ENCODE results near the gene RBKS. TPM values are rescaled to one million over a fixed set of nuclear protein-coding genes. Genes with fewer than 3 reads are reported as not detected.

RBKS gene
- total and polyA plus RNA-seq, 2 donors: 1.3 to 1.7 TPM

DNA sequence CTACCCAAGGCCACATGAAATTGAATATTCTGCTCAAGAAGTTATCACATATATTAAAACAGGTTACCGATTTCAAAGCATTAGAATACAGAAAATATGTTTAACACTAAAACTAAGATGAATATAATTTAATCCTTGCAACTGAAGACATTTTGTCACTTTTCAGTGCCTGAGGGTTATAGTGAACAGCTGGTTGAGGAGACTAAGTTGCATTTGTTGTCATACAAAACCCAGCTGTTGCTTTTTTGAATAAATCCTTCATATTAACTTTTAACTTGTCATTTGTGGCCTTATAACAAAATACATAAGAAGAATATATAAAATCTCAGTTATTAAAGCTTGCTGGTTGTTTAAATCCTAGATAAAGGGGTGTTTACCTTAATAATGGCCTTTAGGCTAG is 37.5 kb downstream of the RBKS start:
- H3K4me3 ChIP-seq (ENCODE audit: low read depth, low read length): no peak overlapping the region
- no peaks in the 10 kb centered on the region for H3K36me3 ChIP-seq (ENCODE audit: insufficient read depth)
- H3K27ac ChIP-seq (ENCODE audit: low read depth): no peak overlapping the region
- no peaks in the 10 kb centered on the region for H3K4me1 ChIP-seq (ENCODE audit: insufficient read depth)
- no peak for DNase-seq (ENCODE audit: extremely low spot score)
- WGBS: 75% methylated on average over 1 of the region's 1 CpG

DNA sequence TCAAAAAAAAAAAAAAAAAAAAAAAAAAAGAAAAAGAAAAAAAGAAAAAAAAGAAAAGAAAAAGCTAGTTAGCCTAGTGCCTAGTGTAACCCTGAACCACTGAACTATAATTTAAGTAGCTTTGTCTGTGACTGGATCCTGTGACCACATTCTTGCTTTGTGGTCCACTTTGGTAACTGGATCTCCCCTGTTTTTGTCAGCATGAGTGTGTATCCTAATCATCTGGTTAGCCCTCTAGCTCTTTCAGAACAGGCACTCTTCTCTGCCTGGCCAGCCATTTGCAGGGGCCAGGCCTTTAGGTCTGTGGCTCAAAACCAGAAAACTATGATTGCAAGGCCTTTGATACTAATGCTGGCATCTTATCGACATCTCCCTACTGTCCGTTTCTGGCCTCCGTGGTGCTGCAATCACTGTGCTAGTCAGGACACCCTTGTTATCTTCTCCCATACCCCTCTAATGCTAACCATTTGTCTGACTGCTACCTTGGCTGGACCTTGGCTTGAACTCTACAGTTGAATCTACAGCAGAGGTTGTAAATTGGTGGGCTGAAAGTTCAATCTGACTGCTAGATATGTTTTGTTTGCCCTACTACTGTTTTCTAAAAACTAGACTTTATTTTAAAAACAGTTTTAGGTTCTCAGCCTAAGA is 40.5 kb downstream of the RBKS start:
- 91% methylated on average over 3 of the region's 3 CpGs for WGBS
- no peaks in the 10 kb centered on the region for H3K4me1 ChIP-seq (ENCODE audit: insufficient read depth)
- no peaks in the 10 kb centered on the region for H3K36me3 ChIP-seq (ENCODE audit: insufficient read depth)
- DNase-seq (ENCODE audit: extremely low spot score): no peak
- no peak overlapping the region for H3K27ac ChIP-seq (ENCODE audit: low read depth)
- H3K4me3 ChIP-seq (ENCODE audit: low read depth, low read length): no peak overlapping the region

DNA sequence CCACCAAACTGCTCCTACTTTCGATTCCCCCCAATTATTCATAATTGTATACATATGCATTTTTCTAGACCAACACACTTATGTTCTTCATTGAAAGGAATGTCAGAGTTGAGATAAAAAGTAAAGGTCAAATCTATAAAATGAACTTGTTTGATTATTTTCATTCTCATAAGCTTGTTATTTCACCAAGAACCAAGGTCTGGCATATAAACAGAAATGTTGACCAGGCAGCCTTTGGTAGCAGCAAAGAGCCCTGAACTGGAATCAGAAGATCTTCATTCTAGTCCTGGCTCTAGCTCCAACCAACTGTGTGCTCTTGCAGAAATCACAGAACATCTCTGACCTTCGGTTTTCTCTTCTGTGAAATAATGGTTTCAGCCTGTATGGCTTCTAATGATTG is 42.9 kb downstream of the RBKS start:
- Histone ChIP-seq H3K27ac (ENCODE audit: low read depth) (no peak overlapping the region), H3K4me1 (ENCODE audit: insufficient read depth) (no peaks in the 10 kb centered on the region), H3K36me3 (ENCODE audit: insufficient read depth) (no peaks in the 10 kb centered on the region), H3K4me3 (ENCODE audit: low read depth, low read length) (no peak overlapping the region)
- 81% methylated on average over 2 of the region's 2 CpGs for WGBS
- no peak for DNase-seq (ENCODE audit: extremely low spot score)

DNA sequence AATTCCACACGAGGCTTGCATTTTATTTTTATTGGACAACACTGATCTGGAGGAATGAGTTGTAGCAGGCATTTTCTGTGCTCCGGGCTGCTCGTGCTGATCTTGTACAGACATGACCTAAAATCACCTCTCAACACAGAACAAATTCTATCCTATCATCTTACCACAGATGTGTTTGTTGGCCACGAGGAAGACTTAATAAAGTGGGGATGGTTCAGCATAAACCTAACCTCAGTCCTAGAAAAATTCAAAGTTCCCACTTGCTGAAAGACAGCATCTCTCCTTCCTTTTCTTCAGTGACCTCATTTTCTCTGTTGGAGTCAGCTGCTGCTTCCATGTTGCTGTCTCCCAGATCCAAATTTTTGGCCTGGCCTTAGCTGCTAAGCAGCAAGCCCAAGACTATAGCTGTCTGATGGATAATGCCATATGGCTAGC is 45.3 kb downstream of the RBKS start:
- H3K27ac ChIP-seq (ENCODE audit: low read depth): no peak overlapping the region
- H3K4me3 ChIP-seq (ENCODE audit: low read depth, low read length): no peak overlapping the region
- WGBS: 34% methylated on average over 4 of the region's 4 CpGs

DNA sequence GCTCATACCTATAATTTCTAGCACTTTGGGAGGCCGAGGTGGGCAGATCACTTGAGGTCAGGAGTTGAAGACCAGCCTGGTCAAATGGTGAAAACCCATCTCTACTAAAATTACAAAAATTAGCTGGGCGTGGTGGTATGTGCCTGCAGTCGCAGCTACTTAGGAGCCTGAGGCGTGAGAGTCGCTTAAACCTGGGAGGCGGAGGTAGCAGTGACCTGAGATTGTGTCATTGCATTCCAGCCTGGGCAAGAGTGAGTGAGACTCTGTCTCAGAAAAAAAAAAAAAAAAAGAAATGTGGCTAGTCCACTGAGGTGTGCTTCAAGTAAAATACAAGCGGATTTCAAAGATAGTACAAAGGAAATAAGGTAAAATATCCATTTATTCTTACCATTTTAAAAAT is 46.2 kb downstream of the RBKS start:
- Histone ChIP-seq H3K27ac (ENCODE audit: low read depth) (no peak overlapping the region), H3K4me1 (ENCODE audit: insufficient read depth) (no peaks in the 10 kb centered on the region), H3K4me3 (ENCODE audit: low read depth, low read length) (no peak overlapping the region), H3K36me3 (ENCODE audit: insufficient read depth) (no peaks in the 10 kb centered on the region)
- no peak for DNase-seq (ENCODE audit: extremely low spot score)
- 97% methylated on average over 7 of the region's 7 CpGs for WGBS

More for the DNA sequence above, 45.3 kb downstream of the RBKS start:
- DNase-seq (ENCODE audit: extremely low spot score): no peak
- Histone ChIP-seq H3K36me3 (ENCODE audit: insufficient read depth) (no peaks in the 10 kb centered on the region), H3K4me1 (ENCODE audit: insufficient read depth) (no peaks in the 10 kb centered on the region)

DNA sequence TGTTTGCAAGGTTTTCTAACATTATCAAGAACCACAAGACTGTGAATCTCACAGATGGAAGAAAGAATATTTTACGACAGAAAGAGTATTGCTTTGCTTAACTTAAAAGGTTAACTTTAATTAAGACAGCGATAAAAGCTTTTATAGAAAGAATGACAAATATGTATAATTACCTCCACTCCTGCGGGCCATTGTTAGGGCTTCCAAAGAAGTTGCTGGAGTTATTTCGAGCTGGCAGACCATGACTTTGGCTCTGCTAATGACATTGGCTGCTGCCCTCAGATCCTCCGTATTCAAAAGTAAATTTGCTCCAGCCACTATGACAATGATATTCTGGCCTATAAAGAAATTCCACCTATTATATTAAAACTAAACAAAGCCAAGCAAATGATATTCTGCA is 47.3 kb downstream of the RBKS start:
- no peaks in the 10 kb centered on the region for H3K36me3 ChIP-seq (ENCODE audit: insufficient read depth)
- H3K27ac ChIP-seq (ENCODE audit: low read depth): no peak overlapping the region
- WGBS: 86% methylated on average over 5 of the region's 5 CpGs
- H3K4me1 ChIP-seq (ENCODE audit: insufficient read depth): no peaks in the 10 kb centered on the region
- DNase-seq (ENCODE audit: extremely low spot score): no peak
- H3K4me3 ChIP-seq (ENCODE audit: low read depth, low read length): no peak overlapping the region

DNA sequence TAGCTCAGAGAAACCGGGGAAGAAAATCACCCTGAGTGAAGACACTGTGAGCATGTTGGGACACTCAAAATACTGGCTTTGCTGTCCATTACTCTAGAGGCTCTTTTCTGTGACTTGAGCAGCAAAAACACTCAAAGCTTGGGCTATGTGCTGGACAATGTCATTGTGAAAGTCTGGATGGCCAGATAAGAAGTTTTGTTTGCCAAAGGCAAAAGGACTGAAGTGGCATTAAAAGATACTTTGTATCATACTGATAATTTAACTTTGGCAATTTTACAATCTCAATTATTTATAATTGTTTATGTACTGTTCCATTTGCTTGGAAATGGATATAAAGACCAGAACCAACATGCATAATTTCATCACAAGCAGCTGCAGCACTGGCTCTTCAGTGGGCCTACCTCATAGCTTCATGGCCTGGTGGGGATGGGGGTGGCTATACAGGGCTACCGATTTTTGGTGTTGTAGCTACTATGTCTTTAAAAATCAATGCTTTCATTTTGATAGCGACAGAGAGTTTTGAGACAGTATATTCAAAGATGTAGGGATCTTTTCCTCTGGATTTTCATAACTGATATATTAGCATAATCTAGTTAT is 51.1 kb downstream of the RBKS start:
- Histone ChIP-seq H3K36me3 (ENCODE audit: insufficient read depth) (no peaks in the 10 kb centered on the region), H3K4me1 (ENCODE audit: insufficient read depth) (no peaks in the 10 kb centered on the region), H3K27ac (ENCODE audit: low read depth) (no peak overlapping the region), H3K4me3 (ENCODE audit: low read depth, low read length) (no peak overlapping the region)
- DNase-seq (ENCODE audit: extremely low spot score): no peak
- 59% methylated on average over 3 of the region's 3 CpGs for WGBS

DNA sequence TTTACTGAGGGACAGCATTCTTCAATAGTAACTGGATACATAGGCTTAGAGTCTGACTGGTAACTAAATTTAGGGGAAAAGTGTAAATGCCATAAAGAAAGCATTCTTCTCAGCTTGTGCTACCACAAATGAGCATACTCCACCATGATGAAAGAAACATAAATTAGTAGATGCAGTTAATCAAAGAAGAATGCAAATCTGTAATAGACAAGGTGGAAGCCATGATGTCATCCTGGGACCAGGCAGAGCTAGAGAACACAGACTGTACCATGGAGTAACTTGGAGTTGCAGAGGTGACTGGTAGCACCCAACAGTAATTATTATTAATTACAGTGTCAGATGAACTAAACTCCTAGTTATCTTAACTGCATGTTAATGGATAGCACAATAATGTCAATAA is 51.7 kb downstream of the RBKS start:
- H3K27ac ChIP-seq (ENCODE audit: low read depth): no peak overlapping the region

DNA sequence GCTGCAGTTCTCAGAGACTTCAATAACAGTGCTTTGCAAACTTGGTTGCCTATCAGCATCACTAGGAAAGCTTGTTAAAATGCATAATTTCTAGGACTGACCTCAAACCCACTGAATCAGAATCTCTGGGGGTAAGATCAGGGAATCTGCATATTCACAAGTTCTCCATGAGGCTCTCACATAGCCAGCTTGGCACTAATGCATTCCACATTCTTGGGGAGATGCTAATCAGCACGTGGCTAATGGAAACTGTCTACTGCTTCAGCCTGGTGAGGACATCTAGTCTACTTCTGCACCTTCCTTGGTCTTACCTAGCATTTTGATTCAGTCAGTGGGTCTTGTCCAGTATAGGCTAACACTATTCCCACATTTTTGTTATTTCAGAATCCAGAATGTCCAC is 56.3 kb downstream of the RBKS start:
- 57% methylated on average over 1 of the region's 1 CpG for WGBS

More for the DNA sequence above, 51.7 kb downstream of the RBKS start:
- no peaks in the 10 kb centered on the region for H3K36me3 ChIP-seq (ENCODE audit: insufficient read depth)
- DNase-seq (ENCODE audit: extremely low spot score): no peak
- no peak overlapping the region for H3K4me3 ChIP-seq (ENCODE audit: low read depth, low read length)
- no peaks in the 10 kb centered on the region for H3K4me1 ChIP-seq (ENCODE audit: insufficient read depth)

DNA sequence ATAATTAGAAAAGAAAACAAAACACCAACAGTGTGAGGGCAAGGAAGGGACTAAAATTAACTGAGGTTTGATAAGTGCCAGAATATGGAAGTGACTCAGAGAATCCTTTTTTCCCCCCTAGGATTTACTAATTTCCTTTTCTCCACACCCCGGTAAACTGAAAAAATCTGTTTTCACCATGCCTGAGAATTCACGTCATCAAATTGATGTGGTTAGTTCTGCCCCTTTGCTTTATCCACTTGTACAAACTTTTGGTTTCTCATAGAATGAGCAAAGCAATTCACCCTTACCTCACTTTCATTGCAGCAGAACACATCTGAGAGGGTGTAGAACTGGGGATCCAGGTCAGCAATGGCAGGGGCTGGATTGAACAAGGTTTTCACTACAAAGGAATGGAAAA is 57.8 kb downstream of the RBKS start:
- no peak overlapping the region for H3K4me3 ChIP-seq (ENCODE audit: low read depth, low read length)
- no peak for DNase-seq (ENCODE audit: extremely low spot score)
- no peak overlapping the region for H3K27ac ChIP-seq (ENCODE audit: low read depth)
- H3K4me1 ChIP-seq (ENCODE audit: insufficient read depth): no peaks in the 10 kb centered on the region
- no peaks in the 10 kb centered on the region for H3K36me3 ChIP-seq (ENCODE audit: insufficient read depth)
- WGBS: 74% methylated on average over 2 of the region's 2 CpGs

More for the DNA sequence above, 56.3 kb downstream of the RBKS start:
- H3K4me1 ChIP-seq (ENCODE audit: insufficient read depth): no peaks in the 10 kb centered on the region
- no peak for DNase-seq (ENCODE audit: extremely low spot score)
- no peak overlapping the region for H3K27ac ChIP-seq (ENCODE audit: low read depth)
- H3K4me3 ChIP-seq (ENCODE audit: low read depth, low read length): no peak overlapping the region
- H3K36me3 ChIP-seq (ENCODE audit: insufficient read depth): no peaks in the 10 kb centered on the region

DNA sequence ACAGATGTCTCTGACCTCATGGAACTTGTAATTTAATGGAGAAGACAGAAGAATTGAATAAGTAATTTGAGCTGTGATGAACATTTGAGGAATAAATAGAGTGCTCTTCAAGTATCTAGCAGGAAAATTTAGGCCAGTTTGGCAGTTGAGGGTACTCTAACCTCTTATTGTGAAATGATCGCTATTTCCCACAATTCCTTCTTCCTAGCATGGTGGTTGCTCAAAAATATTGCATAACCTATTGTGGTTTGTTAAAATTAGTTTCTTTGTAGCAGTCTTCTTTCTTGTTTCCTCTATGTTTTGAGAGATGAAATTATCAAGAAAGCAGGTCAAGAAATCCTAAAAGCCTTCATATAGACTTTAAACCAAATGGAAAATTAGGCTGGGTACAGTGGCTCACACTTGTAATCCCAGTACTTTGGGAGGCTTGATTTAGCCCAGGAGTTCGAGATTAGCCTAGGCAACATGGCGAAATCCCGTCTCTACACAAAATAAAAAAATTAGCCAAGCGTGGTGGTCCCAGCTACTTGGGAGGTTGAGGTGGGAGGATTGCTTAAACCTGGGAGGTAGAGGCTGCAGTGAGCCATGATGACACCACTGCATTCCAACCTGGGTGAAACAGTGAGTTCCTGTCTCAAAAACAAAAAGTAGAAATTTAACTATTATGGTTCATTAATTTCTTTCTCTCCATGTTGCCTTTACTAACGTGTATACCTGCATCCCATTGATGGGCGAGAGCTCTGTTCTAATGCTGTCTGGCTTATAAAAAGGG is 58.7 kb downstream of the RBKS start:
- DNase-seq (ENCODE audit: extremely low spot score): no peak
- H3K4me1 ChIP-seq (ENCODE audit: insufficient read depth): no peaks in the 10 kb centered on the region
- WGBS: 91% methylated on average over 7 of the region's 7 CpGs
- H3K4me3 ChIP-seq (ENCODE audit: low read depth, low read length): no peak overlapping the region
- no peak overlapping the region for H3K27ac ChIP-seq (ENCODE audit: low read depth)
- no peaks in the 10 kb centered on the region for H3K36me3 ChIP-seq (ENCODE audit: insufficient read depth)

DNA sequence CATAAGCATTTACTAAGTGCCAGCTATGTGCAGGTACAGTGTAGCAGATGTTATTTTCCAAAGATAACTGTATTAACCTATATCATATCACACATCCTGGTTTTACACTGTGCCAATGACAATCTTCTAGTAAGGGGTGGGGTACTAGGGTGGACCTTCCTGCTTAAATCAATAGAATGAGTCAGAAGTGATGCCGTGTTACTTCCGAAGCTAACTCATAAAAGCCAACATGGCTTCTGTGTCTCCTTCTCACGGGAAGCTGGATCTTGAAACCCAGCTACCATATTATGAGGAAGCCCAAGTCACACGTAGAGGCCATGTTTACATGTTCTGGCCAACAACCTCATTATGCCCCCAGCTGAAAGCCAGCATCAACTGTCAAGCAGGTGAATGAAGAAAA is 59.5 kb downstream of the RBKS start:
- Histone ChIP-seq H3K27ac (ENCODE audit: low read depth) (no peak overlapping the region), H3K4me3 (ENCODE audit: low read depth, low read length) (no peak overlapping the region), H3K36me3 (ENCODE audit: insufficient read depth) (no peaks in the 10 kb centered on the region), H3K4me1 (ENCODE audit: insufficient read depth) (no peaks in the 10 kb centered on the region)
- whole genome bisulfite sequencing: 92% methylated on average over 4 of the region's 4 CpGs
- no peak for DNase-seq (ENCODE audit: extremely low spot score)

DNA sequence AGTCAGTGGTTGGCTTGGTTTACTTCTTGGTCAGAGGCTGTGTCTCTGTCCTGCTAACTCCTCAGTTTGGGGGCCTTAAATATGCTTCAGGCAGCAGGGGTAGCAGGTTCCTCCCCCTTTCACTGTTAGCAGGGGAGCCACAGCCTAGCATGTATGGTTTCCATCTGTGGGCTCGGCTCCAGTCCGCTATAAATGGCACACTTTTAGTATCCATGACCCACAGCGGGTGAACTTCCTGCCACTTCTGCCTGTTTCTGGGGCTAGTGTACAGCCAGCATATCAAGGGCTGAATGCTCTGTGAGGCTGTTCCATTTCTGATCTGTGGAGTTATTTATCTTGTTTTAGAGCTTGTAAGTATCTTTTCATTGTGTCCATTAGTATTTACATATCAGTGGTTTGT is 60.4 kb downstream of the RBKS start:
- Histone ChIP-seq H3K27ac (ENCODE audit: low read depth) (no peak overlapping the region), H3K4me1 (ENCODE audit: insufficient read depth) (no peaks in the 10 kb centered on the region)
- 88% methylated on average over 3 of the region's 3 CpGs for WGBS

DNA sequence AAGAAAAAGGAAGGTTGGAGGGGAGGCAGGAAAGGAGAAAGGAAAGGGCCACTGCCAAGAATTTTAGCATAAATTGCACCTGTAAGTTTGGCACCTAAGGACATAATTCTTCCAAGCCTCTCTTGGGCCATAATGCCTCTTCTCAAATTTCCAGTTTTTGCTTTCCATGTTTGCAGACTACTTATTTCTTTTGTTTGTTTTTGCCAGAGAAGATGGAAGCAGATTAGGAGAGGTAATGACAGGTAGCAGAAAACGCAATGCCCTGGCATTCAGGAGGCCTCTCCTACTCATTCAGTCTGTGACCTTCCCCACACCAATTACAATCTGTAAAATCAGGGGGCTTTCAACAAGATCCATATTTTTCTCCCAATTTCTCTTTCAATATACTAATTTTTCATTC is 61.9 kb downstream of the RBKS start:
- Histone ChIP-seq H3K4me1 (ENCODE audit: insufficient read depth) (no peaks in the 10 kb centered on the region), H3K36me3 (ENCODE audit: insufficient read depth) (no peaks in the 10 kb centered on the region), H3K4me3 (ENCODE audit: low read depth, low read length) (no peak overlapping the region), H3K27ac (ENCODE audit: low read depth) (no peak overlapping the region)
- no peak for DNase-seq (ENCODE audit: extremely low spot score)
- WGBS: 83% methylated on average over 1 of the region's 1 CpG

More for the DNA sequence above, 60.4 kb downstream of the RBKS start:
- no peak for DNase-seq (ENCODE audit: extremely low spot score)
- no peak overlapping the region for H3K4me3 ChIP-seq (ENCODE audit: low read depth, low read length)
- no peaks in the 10 kb centered on the region for H3K36me3 ChIP-seq (ENCODE audit: insufficient read depth)
